ENCODE measurements around the gene HSD3B1.

DNA sequence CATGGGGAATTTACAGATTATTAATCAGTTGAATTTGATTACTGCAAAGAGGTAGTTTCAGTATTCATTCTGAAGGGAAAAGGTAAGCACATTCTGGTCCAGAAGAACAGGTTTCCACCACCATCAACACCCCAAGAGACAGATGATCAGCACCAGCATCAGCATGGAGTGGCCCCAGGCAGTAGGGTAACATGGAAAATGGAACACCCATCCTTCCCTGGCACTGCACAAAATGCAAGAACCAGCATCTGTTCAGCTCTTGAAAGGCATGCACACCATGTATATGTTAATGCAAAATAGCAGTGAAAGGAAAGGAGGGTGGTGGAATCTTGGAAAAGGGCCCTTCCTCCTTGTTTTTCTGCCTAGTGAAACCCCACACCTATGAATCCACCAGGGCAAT, 9.2 kb downstream of the HSD3B1 start:
- TF ChIP-seq, protein P1, sequence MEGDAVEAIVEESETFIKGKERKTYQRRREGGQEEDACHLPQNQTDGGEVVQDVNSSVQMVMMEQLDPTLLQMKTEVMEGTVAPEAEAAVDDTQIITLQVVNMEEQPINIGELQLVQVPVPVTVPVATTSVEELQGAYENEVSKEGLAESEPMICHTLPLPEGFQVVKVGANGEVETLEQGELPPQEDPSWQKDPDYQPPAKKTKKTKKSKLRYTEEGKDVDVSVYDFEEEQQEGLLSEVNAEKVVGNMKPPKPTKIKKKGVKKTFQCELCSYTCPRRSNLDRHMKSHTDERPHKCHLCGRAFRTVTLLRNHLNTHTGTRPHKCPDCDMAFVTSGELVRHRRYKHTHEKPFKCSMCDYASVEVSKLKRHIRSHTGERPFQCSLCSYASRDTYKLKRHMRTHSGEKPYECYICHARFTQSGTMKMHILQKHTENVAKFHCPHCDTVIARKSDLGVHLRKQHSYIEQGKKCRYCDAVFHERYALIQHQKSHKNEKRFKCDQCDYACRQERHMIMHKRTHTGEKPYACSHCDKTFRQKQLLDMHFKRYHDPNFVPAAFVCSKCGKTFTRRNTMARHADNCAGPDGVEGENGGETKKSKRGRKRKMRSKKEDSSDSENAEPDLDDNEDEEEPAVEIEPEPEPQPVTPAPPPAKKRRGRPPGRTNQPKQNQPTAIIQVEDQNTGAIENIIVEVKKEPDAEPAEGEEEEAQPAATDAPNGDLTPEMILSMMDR (IDR thresholded peaks at IDR 0.05; ENCODE audit: poor library complexity) = no peak
- TF ChIP-seq EZH2phosphoT487 (IDR thresholded peaks at IDR 0.05; ENCODE audit: low read depth, severe bottlenecking, unreplicated experiment) = no peak
- TF ChIP-seq EZH2 (IDR thresholded peaks at IDR 0.05; ENCODE audit: borderline replicate concordance) = no peak

Data from hepatocyte (in vitro differentiated cells).